MV-4-11 (cell line): Measurements from ENCODE around the gene AHCYL1.
"Not testable (repeated sequence)": the region's sequence is repeated elsewhere in the genome, so short reads cannot be mapped to it uniquely, and the experiment has no call there.

Source experiments
- DNase-seq: peaks from one replicate; lab custom pipeline; 2025; lab: John Stamatoyannopoulos, UW

The AHCYL1 gene

DNA sequence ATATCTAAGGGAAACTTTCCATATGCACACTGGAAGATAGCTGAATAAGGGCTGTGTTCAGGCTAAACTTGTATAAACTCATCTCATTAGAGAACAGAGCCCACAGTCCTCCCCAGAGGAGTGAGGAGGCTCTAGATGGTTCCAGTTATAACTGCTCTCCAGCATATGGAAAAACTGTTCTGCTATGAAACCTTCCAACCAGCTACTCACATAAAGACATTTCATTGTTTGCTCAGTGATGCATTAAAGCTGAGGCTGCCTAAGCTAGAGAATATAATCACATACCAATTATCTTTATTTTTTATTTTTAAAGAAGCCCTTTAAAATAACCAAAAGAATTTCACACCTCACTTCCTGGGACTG, 13.3 kb downstream of the AHCYL1 start:
- no peak for DNase-seq

DNA sequence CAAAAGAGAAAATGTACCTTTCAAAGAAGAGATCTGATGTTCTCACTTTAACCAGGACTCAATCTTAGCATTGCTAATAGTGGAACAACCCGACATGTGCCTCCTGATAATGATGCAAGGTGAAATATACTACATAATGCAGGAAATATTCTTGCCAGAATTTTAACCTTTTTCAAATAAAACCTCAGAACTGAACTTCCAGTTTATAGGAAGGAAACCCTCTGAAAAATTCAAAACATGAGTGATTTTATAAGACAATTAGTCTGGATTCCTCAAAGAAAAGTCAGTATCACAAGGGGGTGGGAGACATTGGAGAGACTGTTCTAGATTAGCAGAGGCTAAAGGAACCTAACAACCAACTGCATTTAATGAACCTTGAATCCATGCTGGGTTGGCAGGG, 18.1 kb downstream of the AHCYL1 start:
- DNase-seq: no peak

DNA sequence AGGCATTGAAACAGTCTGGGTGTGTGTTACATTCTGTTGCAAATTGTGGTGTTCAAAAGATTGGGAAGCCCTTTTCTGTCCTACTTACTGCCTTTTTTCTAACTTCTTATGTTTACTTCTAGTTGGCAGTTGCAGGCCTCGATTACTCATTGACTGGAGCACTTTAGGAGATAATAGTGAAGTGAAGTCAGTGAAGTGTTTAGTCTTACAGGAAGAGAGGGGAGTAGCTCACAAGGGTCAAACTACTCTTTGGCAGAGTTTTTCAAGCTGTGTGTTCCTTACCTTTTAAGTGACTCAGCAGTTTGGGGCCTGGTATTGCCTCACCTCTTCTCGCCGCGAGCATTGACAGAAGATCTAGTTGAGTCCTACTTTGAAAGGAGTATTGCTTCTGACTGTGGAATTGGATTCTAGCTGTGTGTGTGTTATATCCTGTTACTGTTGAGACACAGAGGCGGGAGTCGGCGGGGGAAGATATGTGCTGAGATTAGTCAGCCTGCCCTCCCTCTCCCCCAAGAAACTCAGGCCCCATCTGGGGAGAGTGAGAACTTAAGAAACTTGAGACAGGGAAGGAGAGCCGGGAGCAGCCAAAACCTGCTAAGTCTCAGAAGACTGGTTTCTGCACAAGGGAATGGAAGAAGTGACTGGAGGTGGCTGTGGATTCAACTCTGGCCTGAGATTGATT, 19.3 kb downstream of the AHCYL1 start:
- DNase-seq: peak; percentile 85

DNA sequence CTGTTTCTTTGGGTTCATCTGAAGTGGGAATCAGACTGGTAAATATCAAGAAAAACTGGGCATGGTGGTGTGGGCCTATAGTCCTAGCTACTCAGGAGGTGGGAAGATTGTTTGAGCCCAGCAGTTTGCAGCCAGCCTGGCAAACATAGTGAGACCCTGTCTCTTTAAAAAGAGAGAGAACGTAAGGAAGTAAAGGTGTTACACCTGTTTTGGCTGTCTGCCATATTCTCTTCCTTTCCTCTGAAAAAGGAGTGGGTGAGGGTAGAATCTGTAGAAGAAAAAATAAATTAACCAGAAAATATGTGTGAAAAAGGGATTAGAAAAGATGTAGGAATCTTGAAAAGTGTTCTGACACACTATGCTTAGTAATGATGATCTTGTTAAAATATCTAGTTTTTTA, 20.0 kb downstream of the AHCYL1 start:
- no peak for DNase-seq

DNA sequence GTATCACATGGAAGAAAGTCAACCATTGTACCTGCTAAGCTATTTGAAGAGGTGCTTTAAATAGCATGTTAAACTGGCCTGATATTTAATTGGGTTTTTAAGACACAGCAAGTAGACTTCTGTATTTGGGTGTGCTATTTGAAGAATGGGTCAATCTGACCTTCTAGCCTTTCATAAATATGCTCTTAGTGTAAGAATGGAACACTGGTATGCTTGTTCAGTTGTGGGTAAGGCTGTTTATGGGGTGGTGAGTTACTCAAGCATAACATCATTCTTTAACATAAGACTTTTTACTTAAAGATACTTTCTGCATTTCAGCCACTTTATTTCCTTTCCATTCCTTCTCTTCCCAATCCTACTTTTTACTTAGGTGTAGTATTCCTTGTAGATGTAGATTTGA, 21.4 kb downstream of the AHCYL1 start:
- no peak for DNase-seq

DNA sequence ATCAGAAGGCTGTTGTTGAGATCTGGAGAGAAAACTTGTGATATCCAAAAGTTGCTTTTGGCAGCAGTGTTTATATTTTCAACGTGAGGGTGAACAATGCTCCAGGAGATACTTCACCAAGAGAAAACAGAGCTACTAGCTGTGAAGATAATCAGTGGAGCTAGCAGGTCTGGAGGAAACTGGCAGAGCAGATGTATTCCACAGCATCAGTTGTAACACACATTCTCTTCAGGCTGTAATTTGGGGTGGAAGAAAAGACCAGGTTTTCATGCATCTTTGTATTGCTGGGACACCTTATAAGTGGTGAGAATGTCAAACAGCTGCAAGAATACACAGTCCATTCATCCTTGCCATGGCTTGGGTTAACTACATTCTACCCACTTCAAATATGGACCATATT, 22.0 kb downstream of the AHCYL1 start:
- no peak for DNase-seq

DNA sequence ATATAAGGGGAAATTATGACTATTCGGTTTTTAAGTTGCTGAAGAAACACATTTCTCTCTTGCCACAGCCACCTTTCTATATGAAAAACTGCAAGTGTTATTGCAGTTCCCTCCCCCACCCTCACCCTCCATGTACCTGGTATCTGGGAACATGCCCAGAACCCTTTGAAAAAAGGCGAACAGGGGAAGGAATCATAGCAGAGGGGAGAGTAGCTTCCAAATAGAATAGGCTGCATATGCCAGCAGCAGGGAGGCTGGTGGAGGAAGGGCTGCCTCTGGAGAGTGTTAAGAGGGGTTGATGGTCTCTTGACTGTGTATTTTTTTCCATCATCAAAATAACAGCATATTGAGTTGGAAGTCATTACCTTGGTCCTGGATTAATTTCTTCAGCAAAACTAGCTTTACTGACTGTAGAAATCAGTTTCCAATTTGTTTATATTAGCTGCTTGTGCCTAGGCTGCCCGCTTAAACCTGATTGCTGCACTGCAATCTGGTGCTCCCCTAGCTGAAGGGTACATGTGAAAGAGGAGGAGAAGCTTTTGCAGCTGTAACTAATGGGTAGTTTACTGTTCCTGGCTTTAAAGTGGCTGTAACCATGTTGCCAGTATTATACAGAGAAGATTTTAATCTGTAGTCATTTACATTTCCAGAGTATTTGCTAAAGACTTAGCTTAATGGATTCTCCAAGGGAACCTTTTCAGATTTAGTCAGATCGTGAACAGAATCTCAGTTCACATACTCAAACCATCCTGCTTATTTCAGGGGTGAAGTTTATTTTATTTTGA, 22.7 kb downstream of the AHCYL1 start:
- DNase-seq: no peak

DNA sequence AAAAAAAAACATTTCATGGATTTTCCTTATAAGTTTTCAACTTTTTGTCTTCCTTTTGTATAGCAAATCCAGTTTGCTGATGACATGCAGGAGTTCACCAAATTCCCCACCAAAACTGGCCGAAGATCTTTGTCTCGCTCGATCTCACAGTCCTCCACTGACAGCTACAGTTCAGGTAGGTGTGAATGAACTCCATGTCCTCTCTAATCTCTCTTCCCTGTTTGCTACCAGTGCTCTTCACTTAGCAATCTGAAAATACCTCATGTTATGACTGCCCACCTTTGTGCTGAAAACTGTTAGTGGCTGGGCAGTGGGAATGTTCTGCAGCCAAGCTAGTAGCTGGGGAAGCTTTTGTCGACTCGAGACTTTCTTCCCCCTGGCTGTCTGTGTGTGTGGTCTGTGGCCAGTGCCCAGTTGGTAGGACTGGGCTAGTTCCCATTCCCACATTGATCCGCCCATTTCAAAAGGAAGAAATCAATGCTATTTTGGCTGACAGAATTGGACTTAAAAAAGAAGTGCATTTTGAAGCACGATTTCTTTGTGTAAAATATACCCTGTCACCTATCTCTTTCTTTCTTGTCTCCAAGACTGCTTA, 24.5 kb downstream of the AHCYL1 start:
- DNase-seq: no peak

DNA sequence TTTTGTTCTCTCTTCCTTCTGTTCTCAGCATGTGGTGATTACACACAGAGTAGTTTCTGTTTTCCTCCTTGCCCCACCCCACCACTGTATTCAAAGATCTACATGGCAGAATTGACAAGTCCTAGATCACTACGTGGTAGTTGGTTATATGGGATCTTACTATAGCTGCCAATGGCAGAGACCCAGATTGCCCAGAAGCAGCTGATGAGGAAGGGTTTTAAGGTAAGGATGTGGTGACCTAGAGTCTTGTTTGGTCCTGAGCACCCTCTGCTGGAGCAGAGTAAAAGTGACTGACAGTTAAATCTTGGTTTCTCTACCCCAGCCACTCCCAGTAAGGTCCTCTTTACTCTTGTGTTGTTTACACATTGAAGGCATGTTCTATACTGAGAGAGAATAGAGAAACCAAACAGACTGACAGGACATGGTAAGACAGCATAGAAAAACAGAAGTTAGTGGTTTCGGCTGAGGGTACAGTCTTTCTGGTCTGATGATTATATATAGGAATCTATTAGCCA, 27.0 kb downstream of the AHCYL1 start:
- DNase-seq: peak; percentile 94

DNA sequence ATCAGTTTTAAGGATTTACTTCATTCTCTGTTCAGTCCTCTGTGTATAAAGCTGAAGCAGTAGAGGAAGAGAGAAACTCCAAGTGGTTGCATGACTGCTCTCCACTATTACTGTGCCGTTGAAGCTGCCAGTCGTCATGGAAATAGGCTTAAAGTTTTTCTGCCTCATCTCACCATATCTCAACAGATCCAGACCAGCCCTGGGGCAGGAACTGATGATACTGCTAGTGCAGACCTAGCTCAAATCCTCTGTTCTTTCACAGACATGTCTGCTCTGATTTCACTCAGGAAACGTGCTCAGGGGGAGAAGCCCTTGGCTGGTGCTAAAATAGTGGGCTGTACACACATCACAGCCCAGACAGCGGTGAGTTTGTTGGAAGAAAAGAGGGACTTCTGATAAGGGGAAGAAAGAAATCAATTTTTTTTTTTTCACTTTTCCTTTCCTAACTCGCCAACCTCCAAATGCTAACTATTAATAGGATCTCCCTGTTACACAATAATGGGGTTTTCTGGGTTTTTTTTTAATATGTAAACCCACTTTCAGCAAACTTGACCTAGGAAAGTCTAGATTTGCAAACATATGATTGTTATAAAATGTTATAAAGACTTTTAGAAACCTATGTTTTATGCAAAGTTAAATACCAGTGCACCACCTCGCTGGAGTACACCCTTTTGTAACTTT, 27.7 kb downstream of the AHCYL1 start:
- DNase-seq: peak; percentile 75

DNA sequence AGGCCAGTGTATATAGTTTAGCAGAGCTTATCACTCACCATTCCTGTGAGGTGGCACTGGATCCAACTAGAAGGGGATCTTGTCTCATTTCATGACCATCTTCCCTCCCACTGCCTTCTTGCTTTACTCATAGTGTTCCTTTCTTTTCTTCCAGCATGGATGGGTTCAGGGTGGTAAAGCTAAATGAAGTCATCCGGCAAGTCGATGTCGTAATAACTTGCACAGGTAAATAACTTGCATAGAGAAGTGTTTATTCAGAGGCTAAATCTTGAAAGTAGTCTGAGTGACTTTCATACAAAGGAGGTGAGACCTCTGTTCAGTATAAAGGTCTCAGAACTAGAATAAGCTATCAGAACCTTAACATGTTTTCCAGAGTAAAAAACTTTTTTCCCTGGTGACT, 33.2 kb downstream of the AHCYL1 start:
- DNase-seq: no peak

DNA sequence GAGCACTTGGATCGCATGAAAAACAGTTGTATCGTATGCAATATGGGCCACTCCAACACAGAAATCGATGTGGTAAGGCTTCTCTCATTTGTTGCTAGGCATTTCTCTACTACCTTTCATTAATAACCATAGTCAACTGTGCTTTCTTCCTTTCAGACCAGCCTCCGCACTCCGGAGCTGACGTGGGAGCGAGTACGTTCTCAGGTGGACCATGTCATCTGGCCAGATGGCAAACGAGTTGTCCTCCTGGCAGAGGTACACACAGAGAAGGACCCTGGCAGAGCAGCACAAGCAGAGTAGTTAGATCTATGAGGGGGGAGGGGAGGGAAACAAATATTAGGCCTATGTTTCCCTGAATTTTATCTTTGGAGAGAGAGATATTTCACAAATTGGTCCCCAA, 33.8 kb downstream of the AHCYL1 start:
- DNase-seq: no peak

DNA sequence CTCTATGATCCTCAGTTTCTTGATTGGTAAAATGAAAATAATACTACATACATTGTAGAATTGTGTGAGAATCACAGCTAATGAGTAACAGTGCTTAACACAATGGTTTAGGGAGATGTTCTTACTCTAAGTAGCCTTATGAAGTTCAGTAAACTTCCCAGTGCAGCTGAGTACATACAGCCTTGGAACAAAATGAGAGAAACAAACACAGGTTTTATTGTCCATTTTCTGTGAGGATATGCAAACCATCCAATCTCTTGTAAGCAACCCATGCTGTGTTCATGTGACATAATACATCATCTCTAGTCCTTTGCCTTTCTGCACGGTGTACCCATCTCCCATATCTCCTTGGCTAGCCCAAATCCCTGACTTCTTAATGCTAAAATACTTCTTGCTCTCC, 35.2 kb downstream of the AHCYL1 start:
- no peak for DNase-seq

DNA sequence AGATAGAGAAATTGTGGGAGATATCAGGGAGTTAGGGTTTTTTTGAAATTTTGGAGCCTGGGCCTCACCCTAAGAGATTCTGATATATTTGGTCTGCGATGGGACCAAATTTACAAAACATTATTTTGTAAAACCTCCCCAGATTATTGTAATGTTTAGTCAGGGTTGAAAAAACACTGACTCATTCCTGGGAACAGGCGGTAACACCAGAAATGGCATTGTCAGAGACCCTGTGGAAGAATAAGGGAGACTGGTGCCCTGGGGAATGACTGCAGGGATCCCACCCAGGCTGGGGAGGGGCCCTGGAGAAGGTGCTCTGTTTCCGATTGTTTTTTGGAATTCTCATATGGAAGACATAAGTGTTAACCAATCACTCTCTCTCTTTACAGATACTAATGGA, 36.7 kb downstream of the AHCYL1 start:
- no peak for DNase-seq

DNA sequence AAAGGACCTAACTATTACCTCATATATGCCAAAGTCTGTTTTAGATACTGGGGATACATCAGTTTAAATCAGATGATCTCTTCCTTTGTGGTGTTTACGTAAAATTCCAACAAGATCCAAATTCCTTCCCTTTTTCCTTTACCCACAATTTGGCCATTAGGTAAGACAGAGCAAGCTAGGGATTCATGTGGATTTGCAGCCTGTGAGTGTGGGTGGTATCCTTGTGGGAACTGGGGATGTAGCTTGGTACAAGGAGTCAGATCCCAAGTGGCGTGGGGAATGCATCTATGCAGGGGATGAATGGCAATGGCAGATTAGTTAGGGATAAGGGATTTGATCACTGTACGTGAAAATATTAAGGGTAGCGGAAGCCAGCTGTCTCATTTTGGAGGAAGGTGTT, 40.0 kb downstream of the AHCYL1 start:
- DNase-seq: no peak

DNA sequence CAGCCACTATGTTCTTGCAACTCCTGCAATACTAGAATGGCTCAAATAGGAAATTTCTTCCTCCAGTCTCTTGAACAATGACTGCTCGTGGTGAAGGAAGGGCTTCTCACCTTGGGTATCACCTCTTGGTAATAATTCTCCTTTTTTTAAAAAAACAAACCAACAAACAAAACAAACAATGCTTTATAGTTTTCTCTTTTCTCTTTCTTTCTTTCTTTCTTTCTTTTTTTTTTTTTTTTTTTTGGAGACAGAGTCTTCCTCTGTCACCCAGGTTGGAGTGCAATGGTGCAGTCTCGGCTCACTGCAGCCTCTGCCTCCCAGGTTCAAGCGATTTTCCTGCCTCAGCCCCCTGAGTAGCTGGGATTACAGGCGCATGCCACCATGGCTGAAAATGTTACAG, 46.1 kb downstream of the AHCYL1 start:
- not testable (repeated sequence) for DNase-seq

DNA sequence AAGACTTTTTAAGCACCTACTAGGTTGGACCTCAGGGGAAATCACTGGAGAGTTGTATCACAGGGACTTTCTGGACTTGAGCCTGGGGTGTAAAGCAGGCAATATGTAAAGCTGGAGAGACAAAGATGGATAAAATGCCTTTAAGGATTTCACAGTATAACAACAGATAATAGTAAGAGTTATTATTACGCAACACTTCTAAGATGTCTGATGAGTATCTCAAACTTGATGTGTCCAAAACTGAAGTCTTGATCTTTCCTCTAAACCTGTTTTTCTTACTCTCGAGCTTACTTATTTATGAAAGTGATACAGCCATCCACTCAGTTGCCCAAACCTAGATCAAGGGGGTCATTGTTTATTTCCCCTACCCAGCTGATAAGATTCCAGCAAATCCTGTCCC, 47.8 kb downstream of the AHCYL1 start:
- DNase-seq: no peak

DNA sequence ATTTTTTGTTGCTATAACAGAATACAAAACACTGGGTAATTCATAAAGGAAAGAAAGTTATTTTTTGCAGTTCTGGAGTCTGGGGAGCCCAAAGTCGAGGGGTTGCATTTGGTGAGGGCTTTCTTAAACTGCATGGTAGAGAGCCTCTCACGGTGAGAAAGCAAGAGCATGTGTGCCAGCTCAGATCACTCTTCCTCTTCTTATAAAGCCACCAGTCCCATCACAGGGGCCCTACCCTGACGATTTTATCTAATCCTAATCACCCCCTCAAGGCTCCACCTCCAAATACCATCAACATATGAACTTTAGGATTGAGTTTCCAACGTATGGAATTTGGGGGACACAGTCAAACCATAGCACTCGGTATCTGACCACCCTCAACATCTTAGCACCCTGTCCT, 48.9 kb downstream of the AHCYL1 start:
- peak; percentile 22 for DNase-seq

DNA sequence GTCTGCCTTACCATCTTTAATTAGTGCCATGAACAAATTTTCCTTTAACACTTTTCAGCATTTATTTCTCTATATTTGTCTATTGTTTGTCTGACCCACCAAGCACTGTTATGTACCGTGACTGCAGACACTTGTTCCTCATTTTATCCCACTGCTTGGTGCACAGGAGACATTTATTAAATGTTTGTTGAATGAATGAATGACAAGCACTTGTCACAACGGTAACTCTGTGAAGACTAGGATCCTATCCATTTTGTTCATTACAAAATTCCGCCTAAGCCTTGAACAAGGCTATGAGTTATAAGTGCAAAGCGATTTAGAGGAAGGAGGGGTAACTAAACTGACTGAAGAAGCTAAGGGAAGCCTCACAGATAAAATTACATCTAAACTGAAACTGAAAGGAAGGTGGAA, 49.5 kb downstream of the AHCYL1 start:
- no peak for DNase-seq

DNA sequence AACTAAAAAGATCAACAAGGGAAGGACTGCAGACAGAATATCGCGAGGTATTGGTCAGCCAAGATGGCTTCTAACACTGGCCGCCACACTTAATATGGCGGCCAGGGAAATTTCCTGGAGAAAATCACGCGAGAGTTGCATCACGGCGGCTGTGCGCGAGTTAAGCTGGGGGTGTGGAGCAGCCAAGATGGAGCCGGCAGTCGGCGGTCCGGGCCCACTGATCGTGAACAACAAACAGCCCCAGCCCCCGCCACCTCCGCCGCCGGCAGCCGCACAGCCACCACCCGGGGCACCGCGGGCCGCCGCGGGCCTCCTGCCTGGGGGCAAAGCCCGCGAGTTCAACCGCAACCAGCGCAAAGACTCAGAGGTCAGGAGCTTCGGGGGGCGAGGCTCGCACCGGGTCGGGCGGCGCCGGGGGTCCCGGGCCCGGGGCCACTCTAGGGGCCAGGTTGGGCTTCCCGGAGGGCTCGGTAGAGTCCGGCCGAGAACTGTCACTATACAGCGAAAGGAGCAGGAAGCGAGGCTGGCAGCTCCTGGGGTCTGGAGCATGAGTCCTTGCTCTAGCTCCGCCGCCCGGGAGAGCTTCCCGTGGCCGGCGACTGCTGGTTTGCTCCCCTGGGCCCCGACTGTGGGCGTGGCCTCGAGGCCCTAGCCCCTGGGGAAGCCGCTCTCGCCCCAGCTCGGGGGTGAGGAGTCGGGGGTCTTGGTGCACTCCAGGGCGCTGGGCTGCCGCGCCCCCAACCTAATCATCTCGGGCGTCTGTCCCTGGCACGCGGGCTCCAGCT, 50.1 kb downstream of the AHCYL1 start, which contains the start of gene STRIP1:
Gene STRIP1 (plus strand): TSS at position 174 of the 785 bp plus-strand sequence. CDS start 14 bp downstream, at position 188.
- peak; percentile 98 for DNase-seq

DNA sequence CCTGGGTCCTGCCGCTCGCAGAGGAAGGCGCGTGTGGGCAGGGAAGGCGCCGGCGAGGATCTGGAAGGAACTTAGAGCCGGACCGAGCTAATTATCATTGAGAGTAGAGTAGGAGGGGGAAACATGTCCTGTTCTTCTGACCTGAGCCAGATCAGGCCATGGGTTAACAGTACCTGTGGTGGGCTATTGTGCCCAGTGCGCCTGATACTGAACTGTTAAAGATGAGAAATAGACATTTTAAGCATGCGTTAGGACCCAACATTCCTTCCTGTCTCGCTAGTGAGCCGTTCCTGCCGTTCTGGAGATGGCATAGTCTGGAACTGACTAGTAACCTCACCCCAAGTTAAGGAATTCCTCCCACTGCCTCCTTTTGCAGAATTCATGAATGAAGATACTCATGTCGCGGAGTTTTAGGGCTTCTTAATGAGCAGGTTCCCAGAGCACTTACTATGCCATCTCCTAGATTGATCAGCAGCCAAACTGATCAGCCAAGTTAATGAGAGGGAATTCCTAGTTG, 50.7 kb downstream of the AHCYL1 start:
- DNase-seq: peak; percentile 42
